SH-SY5Y (cell line): ENCODE data around the gene PPP1R1B.

Experiments
- GATA2 ChIP-seq: IDR thresholded peaks from 2 replicates; pipeline ENCODE4 v1.6.1; 2011; ENCODE audit warnings: mild to moderate bottlenecking, low read depth, low read length
- GATA3 ChIP-seq: IDR thresholded peaks from 2 replicates; pipeline ENCODE4 v1.6.1; 2011; ENCODE audit warnings: low read depth, mild to moderate bottlenecking, low read length, moderate library complexity

- no peak for TF ChIP-seq GATA2
- no peak for TF ChIP-seq GATA3
These were observed 32.0 kb downstream of the PPP1R1B start for GRCh38 chr17:39658760-39659159.
